A549 (cell line): Measurements from ENCODE around the gene LCNL1. TPM values are rescaled to one million over a fixed set of nuclear protein-coding genes. Genes with fewer than 3 reads are reported as not detected.

Experiments used
- ATAC-seq, 2 experiments: fragments of 200-7000 bp in 1 of 2; fragments of >200 bp in 1 of 2; cut with Nextera tagmentation in 1 of 2; cut with Tn5 transposase in 1 of 2; 3 replicates each; pipeline versions ENCODE4 v1.8.0 to v1.9.1; 2018 to 2020; ENCODE audit warnings: mild to moderate bottlenecking in 1 of 2, moderate library complexity in 1 of 2
- CTCF ChIA-PET: fragments of 300-600 bp; sonication (Branson Sonifier 250); formaldehyde crosslinking; extraction: SDS; loops from one replicate; lab custom pipeline; 2021; ENCODE audit warnings: antibody characterized with exemption, inconsistent platforms; lab: Yijun Ruan, JAX
- POLR2A ChIA-PET: fragments of 350-600 bp; formaldehyde crosslinking; extraction: SDS; loops from one replicate; lab custom pipeline; 2021; ENCODE audit warnings: antibody characterized with exemption, inconsistent platforms; lab: Yijun Ruan, JAX
- DNase-seq, 2 experiments: peaks; one replicate each; pipeline versions ENCODE4 v3.0.0 to v3.0.0-alpha.2; 2011 to 2016; ENCODE audit warnings: low read depth in 1 of 2, low spot score in 1 of 2
- FAIRE-seq: peaks from 2 replicates; lab custom pipeline; 2011; peaks lifted over from hg19 to GRCh38; lab: Jason Lieb, UNC
- H3K27ac ChIP-seq, 2 experiments: fragments of >200 bp; sonication (Bioruptor Twin); formaldehyde crosslinking; 3 replicates each; pipeline ENCODE4 v1.5.1; 2016 to 2017
- H3K4me1 ChIP-seq: fragments of >200 bp; sonication (Bioruptor Twin); formaldehyde crosslinking; 3 replicates; pipeline ENCODE4 v1.6.1; 2016
- H3K4me2 ChIP-seq: fragments of >200 bp; sonication (Bioruptor Twin); formaldehyde crosslinking; 3 replicates; pipeline ENCODE4 v1.6.1; 2016
- H3K4me3 ChIP-seq: fragments of >200 bp; sonication (Bioruptor Twin); formaldehyde crosslinking; 3 replicates; pipeline ENCODE4 v1.5.1; 2016
- H3K9me3 ChIP-seq: fragments of >200 bp; sonication (Bioruptor Twin); formaldehyde crosslinking; 3 replicates; pipeline ENCODE4 v1.6.1; 2016
- BHLHE40 ChIP-seq: IDR thresholded peaks from 2 replicates; pipeline ENCODE4 v1.6.1; 2012; ENCODE audit warnings: low read depth, low read length, inconsistent platforms
- CBX2 ChIP-seq: fragments of 200-600 bp; sonication (generic); IDR thresholded peaks from 2 replicates; pipeline ENCODE4 v1.6.1; 2016; ENCODE audit warnings: low read depth, mild to moderate bottlenecking, borderline replicate concordance
- CHD2 ChIP-seq: fragments of 150-350 bp; IDR thresholded peaks from 2 replicates; pipeline ENCODE4 v1.6.1; 2014; ENCODE audit warnings: low read length; ENCODE audit not compliant: partially characterized antibody
- EHF ChIP-seq: fragments of 250-450 bp; sonication (Bioruptor Pico); IDR thresholded peaks from 2 replicates; pipeline ENCODE4 v1.5.0; 2020; ENCODE audit warnings: mild to moderate bottlenecking
- EP300 ChIP-seq, 2 experiments: fragments of >200 bp; sonication (Bioruptor Twin); formaldehyde crosslinking; IDR thresholded peaks; 2 replicates in 1 of 2; 3 replicates in 1 of 2; pipeline ENCODE4 v1.6.1; 2016 to 2017
- GATA3 ChIP-seq: IDR thresholded peaks from 2 replicates; pipeline ENCODE4 v1.6.1; 2012; ENCODE audit warnings: borderline replicate concordance
- HDAC2 ChIP-seq: fragments of 200-600 bp; sonication (generic); IDR thresholded peaks from 2 replicates; pipeline ENCODE4 v1.6.1; 2016
- HEYL ChIP-seq: fragments of 250-450 bp; sonication (Bioruptor Pico); IDR thresholded peaks from 2 replicates; pipeline ENCODE4 v1.8.0; 2021; ENCODE audit warnings: mild to moderate bottlenecking, moderate library complexity
- HOXB13 ChIP-seq: fragments of 250-450 bp; sonication (Bioruptor Pico); IDR thresholded peaks from 2 replicates; pipeline ENCODE4 v1.5.0; 2020; ENCODE audit warnings: low read depth, mild to moderate bottlenecking, moderate library complexity
- HOXB5 ChIP-seq: fragments of 250-450 bp; sonication (Bioruptor Pico); IDR thresholded peaks from 2 replicates; pipeline ENCODE4 v1.5.0; 2020; ENCODE audit warnings: mild to moderate bottlenecking, moderate library complexity
- KDM1A ChIP-seq: fragments of 200-600 bp; sonication (generic); IDR thresholded peaks from 2 replicates; pipeline ENCODE4 v1.6.1; 2016; ENCODE audit warnings: low read depth, mild to moderate bottlenecking
- MYC ChIP-seq: IDR thresholded peaks from 2 replicates; pipeline ENCODE4 v1.6.1; 2012; ENCODE audit warnings: mild to moderate bottlenecking, inconsistent platforms, low read length, improper control_type of control experiment, borderline replicate concordance
- NFE2L2 ChIP-seq: fragments of 150-350 bp; conservative IDR thresholded peaks from 2 replicates; pipeline ENCODE4 v1.6.1; 2014; ENCODE audit warnings: low read length
- NR3C1 ChIP-seq: fragments of >200 bp; sonication (Bioruptor Twin); formaldehyde crosslinking; IDR thresholded peaks from 3 replicates; pipeline ENCODE4 v1.6.1; 2017
- PHF8 ChIP-seq: fragments of 200-600 bp; sonication (generic); IDR thresholded peaks from 2 replicates; pipeline ENCODE4 v1.6.1; 2016; ENCODE audit warnings: low read depth, mild to moderate bottlenecking, antibody characterized with exemption, moderate library complexity, borderline replicate concordance
- POLR2A ChIP-seq: IDR thresholded peaks from 2 replicates; pipeline ENCODE4 v1.6.1; 2012; ENCODE audit warnings: mild to moderate bottlenecking, low read length
- SREBF2 ChIP-seq: fragments of 450-650 bp; IDR thresholded peaks from 2 replicates; pipeline ENCODE4 v1.6.1; 2014; ENCODE audit warnings: mild to moderate bottlenecking, moderate library complexity
- TFCP2L1 ChIP-seq: fragments of 250-450 bp; sonication (Bioruptor Pico); IDR thresholded peaks from 2 replicates; pipeline ENCODE4 v1.5.0; 2021; ENCODE audit warnings: mild to moderate bottlenecking
- ZFP36 ChIP-seq: fragments of 450-650 bp; IDR thresholded peaks from 2 replicates; pipeline ENCODE4 v1.6.1; 2014; ENCODE audit warnings: borderline replicate concordance; ENCODE audit not compliant: partially characterized antibody
- WGBS: methylation state at CpG from one replicate; pipeline ENCODE4 v1.1.6; 2017; ENCODE audit errors: missing lambda C conversion rate; 5-methylcytosine and 5-hydroxymethylcytosine counted together
- polyA plus RNA-seq, 4 experiments: library from polyadenylated mRNA; depleted of rRNA in 3 of 4; stranded (reverse); fragments of >200 nt; fragmentation: RNase III in 1 of 4; extraction: RNeasy Plus Mini Kit Qiagen cat#74134 plus additional on column Dnase treatment in 1 of 4; gene quantifications; 2 replicates in 3 of 4; 3 replicates in 1 of 4; pipeline ENCODE4 v1.2.3, GENCODE V29; 2011 to 2017
- TF ChIP-seq, protein P1 (sequence below): fragments of 450-650 bp; IDR thresholded peaks from 2 replicates; pipeline ENCODE4 v1.6.1; 2014; ENCODE audit warnings: antibody characterized with exemption
- TF ChIP-seq, protein P2 (sequence below): fragments of >200 bp; sonication (Bioruptor Twin); formaldehyde crosslinking; IDR thresholded peaks from 3 replicates; pipeline ENCODE4 v1.6.1; 2016
- TF ChIP-seq, protein P3 (sequence below): fragments of >200 bp; sonication (Bioruptor Twin); formaldehyde crosslinking; IDR thresholded peaks from 2 replicates; pipeline ENCODE4 v1.6.1; 2016
- TF ChIP-seq, protein P4 (sequence below): IDR thresholded peaks from 2 replicates; pipeline ENCODE4 v1.6.1; 2012
- TF ChIP-seq, protein P5 (sequence below): fragments of 200-600 bp; sonication (generic); IDR thresholded peaks from 2 replicates; pipeline ENCODE4 v1.6.1; 2016; ENCODE audit warnings: antibody characterized with exemption, mild to moderate bottlenecking, moderate library complexity

LCNL1 gene
- polyA plus RNA-seq, 2 of the 4 experiments (the other 2 are of a cell fraction), result 0.08 to 0.19 TPM

DNA sequence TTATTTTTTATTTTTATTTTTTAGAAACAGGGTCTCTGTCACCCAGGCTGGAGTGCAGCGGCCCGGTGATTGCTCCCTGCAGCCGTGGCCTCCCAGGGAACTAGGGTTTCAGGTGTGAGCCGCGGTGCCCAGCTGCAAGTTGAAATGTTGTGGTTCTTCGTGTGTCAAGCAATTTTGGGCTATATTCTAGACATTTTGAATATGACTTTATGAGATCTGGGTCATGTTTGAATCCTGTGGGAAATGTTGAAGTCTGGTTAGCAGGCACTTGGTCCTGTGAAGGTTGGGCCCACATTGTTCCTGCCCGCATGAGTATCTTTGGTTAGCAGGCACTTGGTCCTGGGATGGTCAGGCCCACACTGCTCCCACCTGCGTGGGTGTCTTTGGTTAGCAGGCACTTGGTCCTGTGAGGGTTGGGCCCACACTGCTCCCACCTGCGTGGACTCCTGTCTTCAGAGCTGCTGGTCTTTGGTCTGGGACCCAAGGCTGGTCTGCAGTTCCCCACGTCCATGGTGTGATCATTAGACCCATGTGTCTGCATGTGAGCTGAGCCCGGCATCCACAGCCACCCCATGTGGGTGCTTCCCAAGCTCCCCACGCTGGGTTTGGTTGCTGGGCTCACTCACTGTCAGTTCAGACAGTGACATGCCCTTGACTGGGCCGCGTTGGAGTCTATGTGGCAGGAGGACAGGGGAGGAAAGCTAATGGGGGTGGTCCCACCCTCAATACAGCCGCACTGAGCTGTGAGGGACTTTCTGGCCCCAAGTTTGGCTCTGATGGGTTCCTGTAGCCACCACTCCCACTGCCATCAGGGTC, 45.4 kb upstream of the LCNL1 start:
- H3K27ac ChIP-seq, result peak overlapping the region in 1 of 2 experiments; percentile 18; a peak in 2 of 6 replicates
- ATAC-seq, result no peak; a peak in 1 of 6 replicates
- 0 out of 3 replicates have a peak, but pooled peaks cover 5% of the 10 kb centered on the region for H3K9me3 ChIP-seq
- H3K4me1 ChIP-seq, result peaks cover 13% of the 10 kb centered on the region
- no peak overlapping the region for H3K4me3 ChIP-seq
- TF ChIP-seq MYC (no peak), SREBF2 (no peak), NR3C1 (no peak), POLR2A (no peak), CHD2 (no peak), ZFP36 (no peak), EHF (no peak), EP300 (IDR thresholded peaks at IDR 0.05) (no peak), HOXB5 (no peak), BHLHE40 (no peak), HDAC2 (no peak)
- TF ChIP-seq, protein P1, sequence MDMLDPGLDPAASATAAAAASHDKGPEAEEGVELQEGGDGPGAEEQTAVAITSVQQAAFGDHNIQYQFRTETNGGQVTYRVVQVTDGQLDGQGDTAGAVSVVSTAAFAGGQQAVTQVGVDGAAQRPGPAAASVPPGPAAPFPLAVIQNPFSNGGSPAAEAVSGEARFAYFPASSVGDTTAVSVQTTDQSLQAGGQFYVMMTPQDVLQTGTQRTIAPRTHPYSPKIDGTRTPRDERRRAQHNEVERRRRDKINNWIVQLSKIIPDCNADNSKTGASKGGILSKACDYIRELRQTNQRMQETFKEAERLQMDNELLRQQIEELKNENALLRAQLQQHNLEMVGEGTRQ, result no peak
- TF ChIP-seq, protein P2, sequence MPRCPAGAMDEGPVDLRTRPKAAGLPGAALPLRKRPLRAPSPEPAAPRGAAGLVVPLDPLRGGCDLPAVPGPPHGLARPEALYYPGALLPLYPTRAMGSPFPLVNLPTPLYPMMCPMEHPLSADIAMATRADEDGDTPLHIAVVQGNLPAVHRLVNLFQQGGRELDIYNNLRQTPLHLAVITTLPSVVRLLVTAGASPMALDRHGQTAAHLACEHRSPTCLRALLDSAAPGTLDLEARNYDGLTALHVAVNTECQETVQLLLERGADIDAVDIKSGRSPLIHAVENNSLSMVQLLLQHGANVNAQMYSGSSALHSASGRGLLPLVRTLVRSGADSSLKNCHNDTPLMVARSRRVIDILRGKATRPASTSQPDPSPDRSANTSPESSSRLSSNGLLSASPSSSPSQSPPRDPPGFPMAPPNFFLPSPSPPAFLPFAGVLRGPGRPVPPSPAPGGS, result no peak
- TF ChIP-seq, protein P3, sequence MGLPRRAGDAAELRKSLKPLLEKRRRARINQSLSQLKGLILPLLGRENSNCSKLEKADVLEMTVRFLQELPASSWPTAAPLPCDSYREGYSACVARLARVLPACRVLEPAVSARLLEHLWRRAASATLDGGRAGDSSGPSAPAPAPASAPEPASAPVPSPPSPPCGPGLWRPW, result no peak
- no peak overlapping the region for H3K4me2 ChIP-seq
- ChIA-PET CTCF (interaction anchor here (0.6 to 3.0 kb wide), 8 partner anchors 10 to 98 kb away, joined by 3 to 10 read pairs (median 4); partner anchors contain the start of gene AJM1), POLR2A (interaction anchor here (0.6 kb wide), 1 partner anchor 121 kb away, joined by 3 read pairs; no protein-coding TSS in a partner anchor)
- 95% methylated on average over 15 of the region's 15 CpGs for WGBS
- no peak for DNase-seq
- no peak for FAIRE-seq

DNA sequence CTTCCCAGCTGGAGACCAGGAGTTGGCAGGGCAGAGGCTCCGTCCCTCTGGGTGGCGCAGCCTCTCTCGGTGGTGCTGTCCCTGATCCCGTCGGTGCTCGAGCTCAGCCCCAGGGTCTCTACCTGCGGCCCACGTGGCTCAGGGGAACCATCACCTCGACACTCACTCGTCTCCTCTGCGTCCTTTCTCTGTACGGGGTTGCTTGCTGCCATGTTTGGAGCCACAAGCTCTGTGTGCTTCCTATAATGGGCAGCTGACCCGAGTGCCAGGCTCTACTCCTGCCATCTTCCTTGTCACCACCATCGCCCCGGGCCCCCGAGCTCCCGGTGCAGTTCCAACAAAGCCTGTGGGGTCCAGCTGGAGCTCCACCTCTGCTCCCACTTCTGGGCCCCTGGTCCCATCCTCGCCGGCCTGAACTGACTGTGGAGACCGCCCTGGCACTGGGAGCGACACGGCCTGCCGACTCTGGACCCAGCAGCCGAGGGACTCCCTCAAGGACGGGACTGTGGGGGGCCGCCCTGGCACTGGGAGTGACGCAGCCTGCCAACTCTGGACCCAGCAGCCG, 43.3 kb upstream of the LCNL1 start:
- Histone ChIP-seq H3K9me3 (no peaks in the 10 kb centered on the region), H3K27ac (peak overlapping the region in 1 of 2 experiments; percentile 35; a peak in 2 of 6 replicates), H3K4me2 (no peak overlapping the region), H3K4me1 (peaks cover 10% of the 10 kb centered on the region), H3K4me3 (no peak overlapping the region)
- DNase-seq (no peak), ATAC-seq (no peak), FAIRE-seq (no peak)
- CTCF ChIA-PET, result interaction anchor here (0.7 to 1.4 kb wide), 5 partner anchors 9 to 128 kb away, joined by 3 to 4 read pairs (median 3); partner anchors contain the start of gene AJM1
- 89% methylated on average over 25 of the region's 28 CpGs for WGBS
- POLR2A ChIA-PET, result interaction anchor here (0.6 to 1.2 kb wide), 2 partner anchors 38 to 92 kb away, joined by 3 to 7 read pairs; no protein-coding TSS in a partner anchor
- TF ChIP-seq, protein P4, sequence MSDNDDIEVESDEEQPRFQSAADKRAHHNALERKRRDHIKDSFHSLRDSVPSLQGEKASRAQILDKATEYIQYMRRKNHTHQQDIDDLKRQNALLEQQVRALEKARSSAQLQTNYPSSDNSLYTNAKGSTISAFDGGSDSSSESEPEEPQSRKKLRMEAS, result no peak

DNA sequence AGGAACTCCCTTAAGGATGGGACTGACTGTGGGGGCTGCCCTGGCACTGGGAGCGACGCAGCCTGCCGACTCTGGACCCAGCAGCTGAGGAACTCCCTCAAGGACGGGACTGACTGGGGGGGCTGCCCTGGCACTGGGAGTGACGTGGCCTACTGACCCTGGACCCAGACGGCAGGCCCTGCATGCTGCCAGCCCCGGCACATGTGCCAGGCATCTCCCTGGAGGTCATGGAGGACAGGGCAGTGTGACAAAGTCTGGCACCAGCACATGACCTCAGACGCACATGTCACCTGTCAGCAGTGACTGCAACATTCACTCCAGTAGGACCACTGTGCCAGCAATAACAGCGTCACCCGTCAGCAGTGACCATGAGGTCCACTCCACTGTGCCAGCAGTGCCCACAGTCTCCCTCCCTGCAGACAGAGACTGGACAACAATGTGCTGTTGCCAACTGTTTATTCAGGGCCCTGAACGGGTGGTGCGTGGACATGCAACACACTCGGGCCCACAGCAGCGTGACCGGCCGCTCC, 42.7 kb upstream of the LCNL1 start:
- Histone ChIP-seq H3K4me1 (peaks cover 11% of the 10 kb centered on the region), H3K4me3 (no peak overlapping the region), H3K9me3 (no peaks in the 10 kb centered on the region), H3K4me2 (no peak overlapping the region), H3K27ac (peak overlapping the region in 1 of 2 experiments; percentile 35; a peak in 2 of 6 replicates)
- CTCF ChIA-PET, result interaction anchor here (0.7 to 1.4 kb wide), 2 partner anchors 77 to 127 kb away, joined by 3 read pairs; no protein-coding TSS in a partner anchor
- 79% methylated on average over 11 of the region's 16 CpGs for WGBS
- ATAC-seq (no peak), DNase-seq (no peak), FAIRE-seq (no peak)
- POLR2A ChIA-PET, result interaction anchor here (1.2 kb wide), 1 partner anchor 38 kb away, joined by 3 read pairs; no protein-coding TSS in a partner anchor
- TF ChIP-seq, protein P1, result no peak
- TF ChIP-seq, protein P4, result peak; percentile 25; the same call in 1 of the 2 replicates
- no peak for TF ChIP-seq KDM1A
- no peak for TF ChIP-seq CBX2
- TF ChIP-seq HOXB13 (CRISPR knock-in tag), result no peak
- TF ChIP-seq GATA3, result 0 out of 2 replicates have a peak, but pooled peaks have one; percentile 17
- no peak for TF ChIP-seq PHF8
- no peak for TF ChIP-seq MYC
- TF ChIP-seq, protein P5, sequence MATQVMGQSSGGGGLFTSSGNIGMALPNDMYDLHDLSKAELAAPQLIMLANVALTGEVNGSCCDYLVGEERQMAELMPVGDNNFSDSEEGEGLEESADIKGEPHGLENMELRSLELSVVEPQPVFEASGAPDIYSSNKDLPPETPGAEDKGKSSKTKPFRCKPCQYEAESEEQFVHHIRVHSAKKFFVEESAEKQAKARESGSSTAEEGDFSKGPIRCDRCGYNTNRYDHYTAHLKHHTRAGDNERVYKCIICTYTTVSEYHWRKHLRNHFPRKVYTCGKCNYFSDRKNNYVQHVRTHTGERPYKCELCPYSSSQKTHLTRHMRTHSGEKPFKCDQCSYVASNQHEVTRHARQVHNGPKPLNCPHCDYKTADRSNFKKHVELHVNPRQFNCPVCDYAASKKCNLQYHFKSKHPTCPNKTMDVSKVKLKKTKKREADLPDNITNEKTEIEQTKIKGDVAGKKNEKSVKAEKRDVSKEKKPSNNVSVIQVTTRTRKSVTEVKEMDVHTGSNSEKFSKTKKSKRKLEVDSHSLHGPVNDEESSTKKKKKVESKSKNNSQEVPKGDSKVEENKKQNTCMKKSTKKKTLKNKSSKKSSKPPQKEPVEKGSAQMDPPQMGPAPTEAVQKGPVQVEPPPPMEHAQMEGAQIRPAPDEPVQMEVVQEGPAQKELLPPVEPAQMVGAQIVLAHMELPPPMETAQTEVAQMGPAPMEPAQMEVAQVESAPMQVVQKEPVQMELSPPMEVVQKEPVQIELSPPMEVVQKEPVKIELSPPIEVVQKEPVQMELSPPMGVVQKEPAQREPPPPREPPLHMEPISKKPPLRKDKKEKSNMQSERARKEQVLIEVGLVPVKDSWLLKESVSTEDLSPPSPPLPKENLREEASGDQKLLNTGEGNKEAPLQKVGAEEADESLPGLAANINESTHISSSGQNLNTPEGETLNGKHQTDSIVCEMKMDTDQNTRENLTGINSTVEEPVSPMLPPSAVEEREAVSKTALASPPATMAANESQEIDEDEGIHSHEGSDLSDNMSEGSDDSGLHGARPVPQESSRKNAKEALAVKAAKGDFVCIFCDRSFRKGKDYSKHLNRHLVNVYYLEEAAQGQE, result no peak
- no peak for TF ChIP-seq HEYL (CRISPR knock-in tag)
- TF ChIP-seq NFE2L2, result no peak
- no peak for TF ChIP-seq TFCP2L1 (CRISPR knock-in tag)
- no peak for TF ChIP-seq POLR2A
